Liver (tissue), 9 donors: ENCODE data around the gene MAMDC2. TPM values are rescaled to one million over a fixed set of nuclear protein-coding genes. Genes with fewer than 3 reads are reported as not detected.

Source experiments
- DNase-seq: peaks from one replicate; pipeline ENCODE4 v3.0.0-alpha.2; 2017; ENCODE audit warnings: low spot score
- H3K27ac ChIP-seq, 2 donors: one replicate each; pipeline ENCODE4 v1.7.0; 2013; ENCODE audit warnings: inconsistent platforms in 2 of 2, low read length in 2 of 2, control low read depth in 1 of 2, low read depth in 1 of 2, mild to moderate bottlenecking in 1 of 2
- H3K27me3 ChIP-seq, 4 donors: one replicate each; pipeline versions ENCODE4 v1.6.1 to v1.7.0; 2013; ENCODE audit warnings: low read length in 3 of 4, inconsistent platforms in 1 of 4, mild to moderate bottlenecking in 1 of 4, moderate library complexity in 1 of 4; ENCODE audit not compliant: control insufficient read depth in 4 of 4, insufficient read depth in 4 of 4
- H3K36me3 ChIP-seq, 4 donors: one replicate each; pipeline versions ENCODE4 v1.6.1 to v1.7.0; 2013; ENCODE audit warnings: low read length in 3 of 4, mild to moderate bottlenecking in 3 of 4, low read depth in 1 of 4, moderate library complexity in 1 of 4; ENCODE audit not compliant: control insufficient read depth in 4 of 4, insufficient read depth in 3 of 4
- H3K4me1 ChIP-seq, 4 donors: one replicate each; pipeline versions ENCODE4 v1.6.1 to v1.7.0; 2013; ENCODE audit warnings: low read length in 3 of 4, mild to moderate bottlenecking in 3 of 4, moderate library complexity in 1 of 4; ENCODE audit not compliant: control insufficient read depth in 4 of 4, insufficient read depth in 4 of 4
- H3K4me3 ChIP-seq, 3 donors: one replicate each; pipeline versions ENCODE4 v1.6.1 to v1.7.0; 2013; ENCODE audit warnings: low read length in 3 of 3, control low read depth in 1 of 3, low read depth in 1 of 3, mild to moderate bottlenecking in 1 of 3
- H3K9ac ChIP-seq, 2 donors: one replicate each; pipeline ENCODE4 v1.7.0; 2013; ENCODE audit warnings: low read length in 2 of 2, mild to moderate bottlenecking in 2 of 2, moderate library complexity in 2 of 2, control low read depth in 1 of 2, low read depth in 1 of 2
- H3K9me3 ChIP-seq, 4 donors: one replicate each; pipeline versions ENCODE4 v1.6.1 to v1.7.0; 2013; ENCODE audit warnings: low read length in 3 of 4; ENCODE audit not compliant: control insufficient read depth in 4 of 4
- CTCF ChIP-seq: fragments of 150-350 bp; IDR thresholded peaks from 2 replicates; pipeline ENCODE4 v1.5.1; 2017; ENCODE audit warnings: improper control_type of control experiment, low read depth, low read length; ENCODE audit not compliant: missing input control
- EGR1 ChIP-seq, 2 donors: IDR thresholded peaks; 2 replicates each; pipeline ENCODE4 v1.6.1; 2016 to 2018; ENCODE audit warnings: antibody characterized with exemption in 2 of 2, low read depth in 2 of 2
- FOXA2 ChIP-seq: IDR thresholded peaks from 2 replicates; pipeline ENCODE4 v1.6.1; 2016; ENCODE audit warnings: antibody characterized with exemption
- GABPA ChIP-seq, 2 donors: IDR thresholded peaks in 1 of 2; conservative IDR thresholded peaks in 1 of 2; 2 replicates each; pipeline ENCODE4 v1.6.1; 2016; ENCODE audit warnings: antibody characterized with exemption in 2 of 2, mild to moderate bottlenecking in 1 of 2, moderate library complexity in 1 of 2
- HNF4A ChIP-seq, 2 donors: conservative IDR thresholded peaks; 2 replicates each; pipeline ENCODE4 v1.6.1; 2016; ENCODE audit warnings: antibody characterized with exemption in 2 of 2, mild to moderate bottlenecking in 2 of 2
- HNF4G ChIP-seq: IDR thresholded peaks from 2 replicates; pipeline ENCODE4 v1.6.1; 2016; ENCODE audit warnings: antibody characterized with exemption
- JUND ChIP-seq, 2 donors: IDR thresholded peaks; 2 replicates each; pipeline ENCODE4 v1.6.1; 2016; ENCODE audit warnings: antibody characterized with exemption in 2 of 2
- NR2F2 ChIP-seq: IDR thresholded peaks from 2 replicates; pipeline ENCODE4 v1.6.1; 2016; ENCODE audit warnings: antibody characterized with exemption
- RAD21 ChIP-seq, 2 donors: IDR thresholded peaks; 2 replicates each; pipeline ENCODE4 v1.6.1; 2016; ENCODE audit warnings: antibody characterized with exemption in 2 of 2, mild to moderate bottlenecking in 2 of 2
- REST ChIP-seq: IDR thresholded peaks from 2 replicates; pipeline ENCODE4 v1.6.1; 2016; ENCODE audit warnings: antibody characterized with exemption, mild to moderate bottlenecking
- RXRA ChIP-seq, 2 donors: IDR thresholded peaks; 2 replicates each; pipeline ENCODE4 v1.6.1; 2017 to 2018; ENCODE audit warnings: antibody characterized with exemption in 2 of 2, mild to moderate bottlenecking in 1 of 2
- SP1 ChIP-seq: IDR thresholded peaks from 2 replicates; pipeline ENCODE4 v1.6.1; 2018; ENCODE audit warnings: antibody characterized with exemption, mild to moderate bottlenecking
- YY1 ChIP-seq: IDR thresholded peaks from 2 replicates; pipeline ENCODE4 v1.6.1; 2016; ENCODE audit warnings: antibody characterized with exemption, mild to moderate bottlenecking
- ZBTB33 ChIP-seq: IDR thresholded peaks from 2 replicates; pipeline ENCODE4 v1.6.1; 2016; ENCODE audit warnings: antibody characterized with exemption
- WGBS: extraction: QIAGEN DNeasy Blood & Tissue Kit; methylation state at CpG from one replicate; pipeline ENCODE4 v1.1.7; 2013; 5-methylcytosine and 5-hydroxymethylcytosine counted together
- polyA plus RNA-seq, 2 donors: library from polyadenylated mRNA; stranded (reverse) in 1 of 2; unstranded in 1 of 2; fragments of 200-250 nt in 1 of 2; fragments of >200 nt in 1 of 2; fragmentation: Nextera tagmentation in 1 of 2; extraction: Ambion mirVana in 1 of 2; gene quantifications; one replicate each; pipeline versions ENCODE4 v1.2.1 to v1.2.3, GENCODE V29; 2013 to 2015
- total RNA-seq, 2 donors: library from RNA; depleted of rRNA; stranded (reverse); fragments of >200 nt; gene quantifications; one replicate each; pipeline ENCODE4 v1.2.3, GENCODE V29; 2014
- TF ChIP-seq, protein P1 (sequence below): IDR thresholded peaks from 2 replicates; pipeline ENCODE4 v1.6.1; 2016; ENCODE audit warnings: antibody characterized with exemption
- TF ChIP-seq, protein P2 (sequence below): IDR thresholded peaks from 2 replicates; pipeline ENCODE4 v1.6.1; 2016; ENCODE audit warnings: antibody characterized with exemption
- donor health status: healthy.
- donor health status: healthy.
- donor health status: healthy.
- donor health status: healthy.
- donor health status: healthy.

Gene MAMDC2
- total and polyA plus RNA-seq, 4 donors = 0.28 to 4.4 (median 1.0) TPM

GRCh38 chr9:70056211-70056944, 12.7 kb downstream of the MAMDC2 start:
- Histone ChIP-seq H3K4me1 (peaks cover 0 to 6% (median 4%) of the 10 kb centered on the region in 4 donors), H3K9ac (no peak overlapping the region), H3K9me3 (no peaks in the 10 kb centered on the region), H3K27me3 (no peaks in the 10 kb centered on the region), H3K4me3 (no peak overlapping the region), H3K27ac (no peak overlapping the region), H3K36me3 (no peaks in the 10 kb centered on the region)
- WGBS = 89% methylated on average over 10 of the region's 10 CpGs
- DNase-seq = no peak
- TF ChIP-seq ZBTB33 (no peak), RXRA (IDR thresholded peaks at IDR 0.05) (no peak), GABPA (IDR thresholded peaks at IDR 0.05 in 1 of 2, conservative IDR thresholded peaks at IDR 0.05 in 1 of 2) (no peak), YY1 (no peak), HNF4A (conservative IDR thresholded peaks at IDR 0.05) (no peak), HNF4G (no peak), NR2F2 (no peak), CTCF (no peak), FOXA2 (no peak), REST (no peak), SP1 (no peak), EGR1 (IDR thresholded peaks at IDR 0.05; ENCODE audit: low read depth in 2 of 2) (no peak), RAD21 (IDR thresholded peaks at IDR 0.05) (no peak), JUND (IDR thresholded peaks at IDR 0.05) (no peak)
- TF ChIP-seq, protein P1, sequence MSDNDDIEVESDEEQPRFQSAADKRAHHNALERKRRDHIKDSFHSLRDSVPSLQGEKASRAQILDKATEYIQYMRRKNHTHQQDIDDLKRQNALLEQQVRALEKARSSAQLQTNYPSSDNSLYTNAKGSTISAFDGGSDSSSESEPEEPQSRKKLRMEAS = no peak
- TF ChIP-seq, protein P2, sequence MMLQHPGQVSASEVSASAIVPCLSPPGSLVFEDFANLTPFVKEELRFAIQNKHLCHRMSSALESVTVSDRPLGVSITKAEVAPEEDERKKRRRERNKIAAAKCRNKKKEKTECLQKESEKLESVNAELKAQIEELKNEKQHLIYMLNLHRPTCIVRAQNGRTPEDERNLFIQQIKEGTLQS = no peak
